ENCODE measurements around the gene NKD2.
"Not testable (repeated sequence)": the region's sequence is repeated elsewhere in the genome, so short reads cannot be mapped to it uniquely, and the experiment has no call there.

The NKD2 gene

GRCh38 chr5:1075931-1076330 lies 67.3 kb downstream of the NKD2 start:
- DNase-seq = no peak

GRCh38 chr5:1076406-1076805 lies 67.8 kb downstream of the NKD2 start:
- DNase-seq = no peak

GRCh38 chr5:1077026-1077425 lies 68.4 kb downstream of the NKD2 start:
- DNase-seq = no peak

GRCh38 chr5:1077491-1078020 lies 69.0 kb downstream of the NKD2 start:
- no peak for DNase-seq

- no peak for DNase-seq
Measured at GRCh38 chr5:1078206-1078605, 69.6 kb downstream of the NKD2 start.

GRCh38 chr5:1078851-1079250 lies 70.2 kb downstream of the NKD2 start:
- DNase-seq = no peak

- DNase-seq = no peak
Measured at GRCh38 chr5:1079486-1079885, 70.9 kb downstream of the NKD2 start.

- DNase-seq = no peak
Measured at GRCh38 chr5:1079961-1080360, 71.4 kb downstream of the NKD2 start.

- no peak for DNase-seq
Measured at GRCh38 chr5:1080432-1080831, 71.8 kb downstream of the NKD2 start.

GRCh38 chr5:1081519-1081918 lies 72.9 kb downstream of the NKD2 start:
- no peak for DNase-seq

- not testable (repeated sequence) for DNase-seq
Measured at GRCh38 chr5:1083026-1083425, 74.4 kb downstream of the NKD2 start.

- no peak for DNase-seq
Measured at GRCh38 chr5:1083823-1084605, 75.4 kb downstream of the NKD2 start.

GRCh38 chr5:1085391-1085790 lies 76.8 kb downstream of the NKD2 start:
- no peak for DNase-seq

GRCh38 chr5:1086137-1086536 lies 77.5 kb downstream of the NKD2 start:
- DNase-seq = no peak

- no peak for DNase-seq
Measured at GRCh38 chr5:1086871-1087270, 78.3 kb downstream of the NKD2 start.

- no peak for DNase-seq
Measured at GRCh38 chr5:1087428-1087827, 78.8 kb downstream of the NKD2 start.

- DNase-seq = no peak
Measured at GRCh38 chr5:1088031-1088430, 79.4 kb downstream of the NKD2 start.

Data from CD4-positive, alpha-beta T cell treated with Interleukin-17A for 4 hours (primary cell).